Adipose tissue (tissue), 3 donors: ENCODE results near the gene LRRC61. TPM values are rescaled to one million over a fixed set of nuclear protein-coding genes. Genes with fewer than 3 reads are reported as not detected.
"Not testable (repeated sequence)": the region's sequence is repeated elsewhere in the genome, so short reads cannot be mapped to it uniquely, and the experiment has no call there.

Source experiments
- H3K27ac ChIP-seq: one replicate; pipeline ENCODE4 v1.5.1; 2013; ENCODE audit warnings: low read depth, low read length
- WGBS, 3 donors: extraction: QIAGEN DNeasy Blood & Tissue Kit; methylation state at CpG; one replicate each; pipeline ENCODE4 v1.1.7; 2013; 5-methylcytosine and 5-hydroxymethylcytosine counted together
- polyA plus RNA-seq, 3 donors: library from polyadenylated mRNA; stranded (reverse); fragments of 200-250 nt; gene quantifications; one replicate each; pipeline ENCODE4 v1.2.3, GENCODE V29; 2013
- donor health status: healthy with polysubstance abuse.
- donor health status: Bipolar disorder and iron deficiency.
- donor health status: healthy.

LRRC61 gene
- polyA plus RNA-seq, 3 donors: 1.3 to 12.1 (median 8.6) TPM

- 86 to 87% (median 87%) methylated on average over 11 of the region's 11 CpGs for WGBS, 3 donors
- not testable (repeated sequence) for H3K27ac ChIP-seq
Observed at GRCh38 chr7:150305259-150305902, 17.8 kb upstream of the LRRC61 start.

- WGBS, 3 donors: 43 to 53% (median 48%) methylated on average over 2 of the region's 2 CpGs
- not testable (repeated sequence) for H3K27ac ChIP-seq
Observed at GRCh38 chr7:150305903-150306284, 17.3 kb upstream of the LRRC61 start.

- WGBS, 3 donors: 66 to 78% (median 77%) methylated on average over 5 of the region's 5 CpGs
- H3K27ac ChIP-seq: not testable (repeated sequence)
Observed at GRCh38 chr7:150306377-150306776, 16.8 kb upstream of the LRRC61 start.

DNA sequence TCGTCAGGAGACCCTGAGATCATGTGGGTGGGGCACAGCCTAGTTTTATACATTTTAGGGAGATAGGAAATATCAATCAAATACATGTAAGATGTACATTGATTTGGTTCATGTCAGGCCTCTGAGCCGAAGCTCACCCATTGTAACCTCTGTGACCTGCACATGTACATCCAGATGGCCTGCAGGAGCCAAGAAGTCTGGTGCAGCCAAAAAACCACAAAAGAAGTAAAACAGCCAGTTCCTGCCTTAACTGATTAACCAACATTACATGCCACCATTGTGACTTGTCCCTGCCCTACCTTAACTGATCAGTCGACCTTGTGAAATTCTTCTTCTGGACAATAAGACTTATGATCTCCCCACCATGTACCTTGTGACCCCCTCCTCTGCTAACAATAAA lies 16.0 kb upstream of the LRRC61 start:
- H3K27ac ChIP-seq: no peak overlapping the region
- WGBS, 3 donors: 82 to 88% (median 84%) methylated on average over 3 of the region's 3 CpGs

DNA sequence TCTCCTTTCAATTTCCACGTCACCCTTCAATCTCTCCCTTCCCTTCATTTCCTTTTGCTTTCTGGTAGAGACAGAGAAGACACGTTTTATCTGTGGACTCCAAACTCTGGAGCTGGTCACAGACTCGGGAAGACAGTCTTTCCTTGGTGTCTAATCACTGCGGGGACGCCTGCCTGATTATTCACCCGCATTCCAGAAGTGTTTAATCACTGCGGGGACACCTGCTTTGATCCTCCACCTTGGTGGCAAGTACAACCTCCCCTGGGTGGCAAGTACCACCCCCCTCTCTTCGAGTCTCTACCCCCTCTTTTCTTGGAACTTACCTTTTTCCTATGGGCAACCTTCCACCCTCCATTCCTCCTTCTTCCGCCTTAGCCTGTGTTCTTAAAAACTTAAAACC lies 15.3 kb upstream of the LRRC61 start:
- no peak overlapping the region for H3K27ac ChIP-seq

DNA sequence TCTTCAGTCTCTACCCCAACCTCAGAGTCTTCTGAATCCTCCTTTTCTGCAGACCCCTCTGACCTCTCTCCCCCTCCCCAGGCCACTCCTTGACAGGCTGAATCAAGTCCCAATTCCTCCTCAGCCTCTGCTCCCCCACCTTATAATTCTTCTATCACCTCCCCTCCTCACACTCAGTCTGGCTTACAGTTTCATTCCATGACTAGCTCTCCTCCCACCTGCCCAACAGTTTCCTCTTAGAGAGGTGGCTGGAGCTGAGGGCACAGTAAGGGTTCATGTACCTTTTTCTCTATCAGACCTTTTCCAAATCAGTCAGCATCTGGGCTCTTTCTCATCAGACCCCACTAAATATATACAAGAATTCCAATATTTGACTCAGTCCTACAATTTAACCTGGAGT lies 14.6 kb upstream of the LRRC61 start:
- no peak overlapping the region for H3K27ac ChIP-seq

More for the DNA sequence above, 15.3 kb upstream of the LRRC61 start:
- 81 to 90% (median 86%) methylated on average over 9 of the region's 9 CpGs for WGBS, 3 donors

GRCh38 chr7:150311146-150311545 lies 12.0 kb upstream of the LRRC61 start:
- WGBS, 3 donors: 82 to 96% (median 91%) methylated on average over 4 of the region's 4 CpGs
- H3K27ac ChIP-seq: no peak overlapping the region

DNA sequence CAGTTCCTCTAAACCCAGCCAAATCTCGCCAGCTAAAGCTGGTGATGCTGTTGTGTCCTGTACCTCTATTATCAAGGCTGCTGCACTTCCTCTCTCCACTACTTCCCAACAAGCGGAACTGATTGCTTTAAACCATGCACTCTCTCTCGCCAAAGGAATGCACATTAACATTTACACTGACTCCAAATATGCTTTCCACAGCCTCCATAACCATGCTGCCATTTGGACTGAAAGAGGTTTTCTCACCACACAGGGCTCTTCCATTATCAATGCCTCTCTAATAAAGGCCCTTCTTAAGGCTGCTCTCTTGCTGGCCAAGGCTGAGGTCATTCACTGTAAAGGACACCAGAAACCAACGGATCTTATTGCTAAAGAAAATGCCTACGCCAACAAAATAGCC lies 11.4 kb upstream of the LRRC61 start:
- WGBS, 3 donors: 77 to 85% (median 83%) methylated on average over 5 of the region's 5 CpGs
- no peak overlapping the region for H3K27ac ChIP-seq

- H3K27ac ChIP-seq: not testable (repeated sequence)
- 82 to 88% (median 88%) methylated on average over 7 of the region's 7 CpGs for WGBS, 3 donors
Observed at GRCh38 chr7:150312649-150313366, 10.3 kb upstream of the LRRC61 start.

- no peak overlapping the region for H3K27ac ChIP-seq
- WGBS, 3 donors: 47 to 87% (median 86%) methylated on average over 3 of the region's 3 CpGs
Observed at GRCh38 chr7:150313367-150313809, 9.8 kb upstream of the LRRC61 start.

- 89 to 94% (median 93%) methylated on average over 6 of the region's 6 CpGs for WGBS, 3 donors
Observed at GRCh38 chr7:150313870-150314269, 9.3 kb upstream of the LRRC61 start.

GRCh38 chr7:150314639-150315239 lies 8.4 kb upstream of the LRRC61 start:
- WGBS, 3 donors: 84 to 97% (median 88%) methylated on average over 5 of the region's 5 CpGs
- H3K27ac ChIP-seq: no peak overlapping the region

More at GRCh38 chr7:150313870-150314269, 9.3 kb upstream of the LRRC61 start:
- no peak overlapping the region for H3K27ac ChIP-seq

DNA sequence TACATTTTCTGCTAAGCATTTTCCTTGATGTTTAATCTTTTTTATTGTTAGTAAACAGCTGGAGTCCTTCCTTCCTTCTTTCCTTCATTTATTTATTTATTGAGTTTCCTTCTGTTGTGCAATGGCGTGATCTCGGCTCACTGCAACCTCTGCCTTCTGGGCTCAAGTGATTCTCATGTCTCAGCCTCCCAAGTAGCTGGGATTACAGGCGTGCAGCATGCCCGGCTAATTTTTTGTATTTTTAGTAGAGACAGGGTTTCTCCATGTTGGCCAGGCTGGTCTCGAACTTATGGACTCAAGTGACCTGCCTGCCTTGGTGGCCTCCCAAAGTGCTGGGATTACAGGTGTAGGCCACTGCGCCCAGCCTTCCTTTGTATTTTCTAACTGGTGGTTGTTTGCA lies 6.2 kb upstream of the LRRC61 start:
- not testable (repeated sequence) for H3K27ac ChIP-seq
- 75 to 93% (median 84%) methylated on average over 6 of the region's 6 CpGs for WGBS, 3 donors

GRCh38 chr7:150317748-150318444 lies 5.3 kb upstream of the LRRC61 start:
- no peak overlapping the region for H3K27ac ChIP-seq
- 55 to 66% (median 59%) methylated on average over 7 of the region's 7 CpGs for WGBS, 3 donors

DNA sequence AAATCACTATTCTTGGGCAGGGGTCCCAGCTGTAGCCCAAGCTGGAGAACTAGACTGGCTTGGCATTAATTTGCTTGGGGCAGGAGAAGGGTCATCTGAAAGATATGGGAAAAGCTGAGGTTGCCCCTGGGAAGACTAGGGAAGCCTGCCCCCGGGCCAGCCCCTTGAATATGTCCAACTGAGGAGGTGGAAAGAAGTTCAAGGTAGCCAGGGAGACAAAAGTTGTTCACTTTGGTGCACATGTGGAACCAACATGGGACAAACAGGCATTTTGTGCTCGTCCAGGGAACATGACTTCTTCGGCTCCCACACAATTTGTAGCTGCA lies 1.4 kb upstream of the LRRC61 start:
- 76 to 98% (median 96%) methylated on average over 3 of the region's 3 CpGs for WGBS, 3 donors

GRCh38 chr7:150322114-150322832 lies 882 bp upstream of the LRRC61 start:
- 38 to 78% (median 77%) methylated on average over 4 of the region's 4 CpGs for WGBS, 3 donors
- H3K27ac ChIP-seq: no peak overlapping the region

More for the DNA sequence above, 1.4 kb upstream of the LRRC61 start:
- no peak overlapping the region for H3K27ac ChIP-seq

- WGBS, 3 donors: 14 to 23% (median 20%) methylated on average over 16 of the region's 16 CpGs
- H3K27ac ChIP-seq: no peak overlapping the region
Observed at GRCh38 chr7:150323682-150324372, 672 bp downstream of the LRRC61 start.

- no peak overlapping the region for H3K27ac ChIP-seq
- WGBS, 3 donors: 33 to 60% (median 56%) methylated on average over 12 of the region's 12 CpGs
Observed at GRCh38 chr7:150324373-150324961, 1.3 kb downstream of the LRRC61 start.
